Neural cell (in vitro differentiated cells): ENCODE results near the gene UNC5A.

Experiments
- EP300 ChIP-seq: fragments of 450-650 bp; conservative IDR thresholded peaks from 2 replicates; pipeline ENCODE4 v1.6.1; 2014; ENCODE audit warnings: antibody characterized with exemption, mild to moderate bottlenecking, moderate library complexity; ENCODE audit not compliant: poor library complexity, severe bottlenecking
- EZH2 ChIP-seq: fragments of 200-600, 300-800 bp; shearing (Covaris generic), sonication (generic); IDR thresholded peaks from 2 replicates; pipeline ENCODE4 v1.6.1; 2014; ENCODE audit warnings: antibody characterized with exemption, low read length, borderline replicate concordance, mild to moderate bottlenecking; ENCODE audit not compliant: insufficient read depth, poor library complexity, severe bottlenecking
- MXI1 ChIP-seq: fragments of 450-650 bp; conservative IDR thresholded peaks from 2 replicates; pipeline ENCODE4 v1.6.1; 2014; ENCODE audit warnings: antibody characterized with exemption, mild to moderate bottlenecking; ENCODE audit not compliant: poor library complexity, severe bottlenecking
- POLR2AphosphoS5 ChIP-seq: IDR thresholded peaks from 2 replicates; pipeline ENCODE4 v1.6.1; 2012
- TF ChIP-seq, protein P1 (sequence below): fragments of 450-650 bp; IDR thresholded peaks from 2 replicates; pipeline ENCODE4 v1.5.1; 2014; ENCODE audit warnings: antibody characterized with exemption, mild to moderate bottlenecking, moderate library complexity; ENCODE audit not compliant: poor library complexity, severe bottlenecking
- TF ChIP-seq, protein P2 (sequence below): IDR thresholded peaks from 2 replicates; pipeline ENCODE4 v1.6.1; 2012; ENCODE audit warnings: borderline replicate concordance

DNA sequence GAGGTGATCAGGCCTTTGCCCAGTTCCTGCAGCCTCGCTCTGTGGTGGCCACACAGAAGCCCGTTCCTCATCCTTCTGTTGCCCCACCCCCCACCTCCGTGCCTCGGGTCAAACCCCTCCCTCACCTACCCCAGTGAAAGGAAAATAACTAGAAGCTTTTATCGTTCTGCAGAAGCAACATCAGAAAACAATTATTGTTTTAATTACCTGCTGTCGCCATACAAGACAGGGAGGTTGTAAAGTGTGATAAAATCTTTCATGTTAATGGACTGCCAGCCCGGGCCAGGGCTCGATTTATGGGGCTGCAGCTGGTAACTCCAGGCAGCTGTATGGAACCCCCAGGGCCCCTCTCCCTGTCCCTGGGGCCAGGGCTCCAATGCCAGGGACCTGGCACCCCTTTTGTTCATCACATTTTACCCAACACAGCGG lies 20.6 kb downstream of the UNC5A start:
- TF ChIP-seq, protein P1, sequence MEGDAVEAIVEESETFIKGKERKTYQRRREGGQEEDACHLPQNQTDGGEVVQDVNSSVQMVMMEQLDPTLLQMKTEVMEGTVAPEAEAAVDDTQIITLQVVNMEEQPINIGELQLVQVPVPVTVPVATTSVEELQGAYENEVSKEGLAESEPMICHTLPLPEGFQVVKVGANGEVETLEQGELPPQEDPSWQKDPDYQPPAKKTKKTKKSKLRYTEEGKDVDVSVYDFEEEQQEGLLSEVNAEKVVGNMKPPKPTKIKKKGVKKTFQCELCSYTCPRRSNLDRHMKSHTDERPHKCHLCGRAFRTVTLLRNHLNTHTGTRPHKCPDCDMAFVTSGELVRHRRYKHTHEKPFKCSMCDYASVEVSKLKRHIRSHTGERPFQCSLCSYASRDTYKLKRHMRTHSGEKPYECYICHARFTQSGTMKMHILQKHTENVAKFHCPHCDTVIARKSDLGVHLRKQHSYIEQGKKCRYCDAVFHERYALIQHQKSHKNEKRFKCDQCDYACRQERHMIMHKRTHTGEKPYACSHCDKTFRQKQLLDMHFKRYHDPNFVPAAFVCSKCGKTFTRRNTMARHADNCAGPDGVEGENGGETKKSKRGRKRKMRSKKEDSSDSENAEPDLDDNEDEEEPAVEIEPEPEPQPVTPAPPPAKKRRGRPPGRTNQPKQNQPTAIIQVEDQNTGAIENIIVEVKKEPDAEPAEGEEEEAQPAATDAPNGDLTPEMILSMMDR = no peak
- TF ChIP-seq EP300 (no peak), EZH2 (no peak), MXI1 (no peak), POLR2AphosphoS5 (no peak)
- TF ChIP-seq, protein P2, sequence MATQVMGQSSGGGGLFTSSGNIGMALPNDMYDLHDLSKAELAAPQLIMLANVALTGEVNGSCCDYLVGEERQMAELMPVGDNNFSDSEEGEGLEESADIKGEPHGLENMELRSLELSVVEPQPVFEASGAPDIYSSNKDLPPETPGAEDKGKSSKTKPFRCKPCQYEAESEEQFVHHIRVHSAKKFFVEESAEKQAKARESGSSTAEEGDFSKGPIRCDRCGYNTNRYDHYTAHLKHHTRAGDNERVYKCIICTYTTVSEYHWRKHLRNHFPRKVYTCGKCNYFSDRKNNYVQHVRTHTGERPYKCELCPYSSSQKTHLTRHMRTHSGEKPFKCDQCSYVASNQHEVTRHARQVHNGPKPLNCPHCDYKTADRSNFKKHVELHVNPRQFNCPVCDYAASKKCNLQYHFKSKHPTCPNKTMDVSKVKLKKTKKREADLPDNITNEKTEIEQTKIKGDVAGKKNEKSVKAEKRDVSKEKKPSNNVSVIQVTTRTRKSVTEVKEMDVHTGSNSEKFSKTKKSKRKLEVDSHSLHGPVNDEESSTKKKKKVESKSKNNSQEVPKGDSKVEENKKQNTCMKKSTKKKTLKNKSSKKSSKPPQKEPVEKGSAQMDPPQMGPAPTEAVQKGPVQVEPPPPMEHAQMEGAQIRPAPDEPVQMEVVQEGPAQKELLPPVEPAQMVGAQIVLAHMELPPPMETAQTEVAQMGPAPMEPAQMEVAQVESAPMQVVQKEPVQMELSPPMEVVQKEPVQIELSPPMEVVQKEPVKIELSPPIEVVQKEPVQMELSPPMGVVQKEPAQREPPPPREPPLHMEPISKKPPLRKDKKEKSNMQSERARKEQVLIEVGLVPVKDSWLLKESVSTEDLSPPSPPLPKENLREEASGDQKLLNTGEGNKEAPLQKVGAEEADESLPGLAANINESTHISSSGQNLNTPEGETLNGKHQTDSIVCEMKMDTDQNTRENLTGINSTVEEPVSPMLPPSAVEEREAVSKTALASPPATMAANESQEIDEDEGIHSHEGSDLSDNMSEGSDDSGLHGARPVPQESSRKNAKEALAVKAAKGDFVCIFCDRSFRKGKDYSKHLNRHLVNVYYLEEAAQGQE = no peak
